NCI-H1417 treated with DMSO at 0.1 percent for 48 hours (cell line): Measurements from ENCODE around the gene SLC25A27.

Experiments
- DNase-seq: peaks from one replicate; lab custom pipeline; 2025; lab: John Stamatoyannopoulos, UW

Gene SLC25A27

GRCh38 chr6:46719099-46719498 lies 66.3 kb downstream of the SLC25A27 start:
- no peak for DNase-seq

- DNase-seq: no peak
Measured at GRCh38 chr6:46720401-46720800, 67.6 kb downstream of the SLC25A27 start.
